HepG2 (cell line): ENCODE data around the gene DEFB131B. TPM values are rescaled to one million over a fixed set of nuclear protein-coding genes. Genes with fewer than 3 reads are reported as not detected.

ENCODE experiments used
- ATAC-seq: fragments of 200-7000 bp; cut with Tn5 transposase; 3 replicates; pipeline ENCODE4 v1.9.1; 2020; ENCODE audit warnings: mild to moderate bottlenecking, moderate library complexity
- BruUV-seq: library from RNA; stranded (reverse); fragments of 400-500 nt; replicated peaks from 2 replicates; lab custom pipeline; 2021; lab: Mats Ljungman, UMichigan
- CTCF ChIA-PET: fragments of 300-600 bp; formaldehyde crosslinking; extraction: SDS; loops from one replicate; lab custom pipeline; 2021; ENCODE audit warnings: low total read pairs, inconsistent platforms, low intra/inter-chr PET ratio; lab: Yijun Ruan, JAX
- POLR2A ChIA-PET: fragments of 350-600 bp; sonication (Branson Sonifier 250); formaldehyde crosslinking; loops from one replicate; lab custom pipeline; 2020; ENCODE audit warnings: antibody characterized with exemption, inconsistent platforms; lab: Yijun Ruan, JAX
- DNase-seq: peaks from one replicate; pipeline ENCODE4 v3.0.0-alpha.2; 2015; ENCODE audit warnings: low spot score
- FAIRE-seq: peaks from 3 replicates; lab custom pipeline; 2011; peaks lifted over from hg19 to GRCh38; lab: Jason Lieb, UNC
- H2AFZ ChIP-seq: one replicate; pipeline ENCODE4 v1.6.1; 2011; ENCODE audit warnings: low read length, inconsistent platforms
- H3K27ac ChIP-seq: fragments of 300-600 bp; 3 replicates; pipeline ENCODE4 v1.8.0; 2011; ENCODE audit warnings: mixed run types, mild to moderate bottlenecking, mixed read lengths, low read length, inconsistent platforms; ENCODE audit not compliant: insufficient read depth; ENCODE audit errors: extremely low read length
- H3K27me3 ChIP-seq, 2 experiments: fragments of 200-600 bp in 1 of 2; 2 replicates in 1 of 2; 3 replicates in 1 of 2; pipeline versions ENCODE4 v1.6.0 to v1.8.0; 2011; ENCODE audit warnings: low read length in 2 of 2, mild to moderate bottlenecking in 2 of 2, moderate library complexity in 2 of 2, inconsistent platforms in 1 of 2; ENCODE audit not compliant: insufficient read depth in 2 of 2, control insufficient read depth in 1 of 2
- H3K36me3 ChIP-seq, 2 experiments: fragments of 200-600 bp in 1 of 2; replicated peaks in 1 of 2; 2 replicates in 1 of 2; 3 replicates in 1 of 2; pipeline versions ENCODE4 v1.5.1 to v1.8.0; 2011; ENCODE audit warnings: low read length in 2 of 2, inconsistent platforms in 1 of 2; ENCODE audit not compliant: insufficient read depth in 2 of 2, control insufficient read depth in 1 of 2
- H3K4me1 ChIP-seq: 2 replicates; pipeline ENCODE4 v1.5.1; 2012; ENCODE audit warnings: low read length, inconsistent platforms; ENCODE audit not compliant: insufficient read depth
- H3K4me2 ChIP-seq: 2 replicates; pipeline ENCODE4 v1.6.0; 2011; ENCODE audit warnings: low read depth, low read length, inconsistent platforms
- H3K4me3 ChIP-seq, 3 experiments: fragments of 200-600 bp in 1 of 3; sonication (generic), shearing (Covaris generic) in 1 of 3; replicated peaks in 1 of 3; 2 replicates each; pipeline ENCODE4 v1.5.1; 2011 to 2016; ENCODE audit warnings: low read length in 3 of 3, inconsistent platforms in 2 of 3, low read depth in 2 of 3, mild to moderate bottlenecking in 2 of 3, control low read depth in 1 of 3, mixed read lengths in 1 of 3; ENCODE audit not compliant: insufficient read depth in 1 of 3
- H3K79me2 ChIP-seq: one replicate; pipeline ENCODE4 v1.6.1; 2011; ENCODE audit warnings: low read length, inconsistent platforms; ENCODE audit not compliant: insufficient read depth
- H3K9ac ChIP-seq: 2 replicates; pipeline ENCODE4 v1.6.0; 2011; ENCODE audit warnings: mild to moderate bottlenecking, low read depth, low read length, inconsistent platforms; ENCODE audit not compliant: insufficient read depth
- H3K9me3 ChIP-seq: 2 replicates; pipeline ENCODE4 v1.5.1; 2012; ENCODE audit warnings: mild to moderate bottlenecking, low read length
- H4K20me1 ChIP-seq: 2 replicates; pipeline ENCODE4 v1.6.0; 2011; ENCODE audit warnings: inconsistent platforms, mild to moderate bottlenecking, low read length, moderate library complexity; ENCODE audit not compliant: insufficient read depth
- PATZ1 ChIP-seq: sonication (generic); formaldehyde crosslinking; IDR thresholded peaks from 2 replicates; pipeline ENCODE4 v1.4.0; 2020; ENCODE audit warnings: missing genetic modification reagents
- RFX3 ChIP-seq: IDR thresholded peaks from 2 replicates; pipeline ENCODE4 v1.6.1; 2016; ENCODE audit warnings: missing biosample characterization, missing genetic modification reagents
- TRIM24 ChIP-seq: sonication (generic); formaldehyde crosslinking; IDR thresholded peaks from 2 replicates; pipeline ENCODE4 v1.8.0; 2022; ENCODE audit warnings: mild to moderate bottlenecking, missing genetic modification reagents
- WGBS: methylation state at CpG from one replicate; pipeline ENCODE4 v1.1.6; 2017; ENCODE audit warnings: low lambda C conversion rate; 5-methylcytosine and 5-hydroxymethylcytosine counted together
- in situ Hi-C: cut with HindIII; loops from 2 replicates; pipeline ENCODE4 v1.10.0; 2017; ENCODE audit warnings: low pct_unique_long_range_greater_than_20kb; ENCODE audit not compliant: extremely low pct_ligation_motif_present
- intact Hi-C: fragments of 100-400 bp; cut with micrococcal nuclease; formaldehyde crosslinking; loops from one replicate; pipeline ENCODE4 v1.10.0; 2022; ENCODE audit not compliant: unreplicated experiment
- polyA plus RNA-seq, 8 experiments: library from polyadenylated mRNA; depleted of rRNA in 3 of 8; stranded (reverse) in 7 of 8; unstranded in 1 of 8; fragments of >200 nt; fragmentation: Illumina TruSeq in 4 of 8; extraction: Trizol in 4 of 8; gene quantifications; 2 replicates each; pipeline versions ENCODE4 v1.2.1 to v1.2.3, GENCODE V29; 2011 to 2016; ENCODE audit warnings: low read depth in 4 of 8, missing spikeins in 1 of 8, mixed read lengths in 1 of 8; ENCODE audit not compliant: insufficient read depth in 1 of 8
- total RNA-seq, 5 experiments: library from RNA; depleted of rRNA; stranded (reverse); fragments of >200 nt; fragmentation: Illumina TruSeq; extraction: Trizol; gene quantifications; 2 replicates each; pipeline ENCODE4 v1.2.3, GENCODE V29; 2016; ENCODE audit warnings: low read depth in 1 of 5

DEFB131B gene
- total and polyA plus RNA-seq, 2 of the 13 experiments (the other 11 are each of a cell fraction or from before 2014, with no cell fraction given): not detected

GRCh38 chr11:71913756-71914526, 35.7 kb downstream of the DEFB131B start:
- H3K4me1 ChIP-seq: peaks cover 15% of the 10 kb centered on the region
- no peak overlapping the region for H3K4me3 ChIP-seq
- no peaks in the 10 kb centered on the region for H3K79me2 ChIP-seq
- H3K36me3 ChIP-seq: peaks cover 0 to 25% of the 10 kb centered on the region in 2 experiments; a peak in 4 of 5 replicates
- H3K9ac ChIP-seq: no peak overlapping the region
- in situ Hi-C loops (no loop called here), intact Hi-C loops (no loop called here)
- no peak overlapping the region for H2AFZ ChIP-seq
- 96% methylated on average over 5 of the region's 5 CpGs for WGBS
- no peak overlapping the region for H3K4me2 ChIP-seq
- H4K20me1 ChIP-seq: no peaks in the 10 kb centered on the region
- TF ChIP-seq TRIM24 (CRISPR knock-in tag) (no peak), RFX3 (CRISPR knock-in tag) (no peak)
- ATAC-seq: no peak
- no peaks in the 10 kb centered on the region for H3K9me3 ChIP-seq
- ChIA-PET POLR2A (no interaction called here), CTCF (no interaction called here)
- FAIRE-seq: no peak
- no peak for DNase-seq
- no peaks in the 10 kb centered on the region for H3K27me3 ChIP-seq
- no peak overlapping the region for H3K27ac ChIP-seq
- no TSS peak for BruUV-seq

GRCh38 chr11:71914617-71915189, 36.5 kb downstream of the DEFB131B start:
- intact Hi-C loops: no loop called here
- Histone ChIP-seq H3K9ac (no peak overlapping the region), H3K27ac (no peak overlapping the region), H3K79me2 (no peaks in the 10 kb centered on the region), H3K4me1 (peaks cover 15% of the 10 kb centered on the region), H3K9me3 (no peaks in the 10 kb centered on the region), H3K4me3 (no peak overlapping the region), H3K36me3 (peaks cover 0 to 25% of the 10 kb centered on the region in 2 experiments; a peak in 4 of 5 replicates), H4K20me1 (no peaks in the 10 kb centered on the region), H3K27me3 (no peaks in the 10 kb centered on the region), H3K4me2 (no peak overlapping the region), H2AFZ (no peak overlapping the region)
- DNase-seq (no peak), ATAC-seq (no peak), FAIRE-seq (no peak)
- TF ChIP-seq PATZ1 (CRISPR knock-in tag): no peak
- no TSS peak for BruUV-seq
- 97% methylated on average over 7 of the region's 7 CpGs for WGBS
- CTCF ChIA-PET: no interaction called here
- POLR2A ChIA-PET: no interaction called here
- in situ Hi-C loops: no loop called here
